Sigmoid colon (tissue), 7 donors: ENCODE data around the gene CRISPLD2. TPM values are rescaled to one million over a fixed set of nuclear protein-coding genes. Genes with fewer than 3 reads are reported as not detected.

Source experiments
- DNase-seq: peaks from one replicate; pipeline ENCODE4 v3.0.0-alpha.2; 2019
- H3K27ac ChIP-seq, 4 donors: fragments of 200-600 bp; sonication (generic); one replicate each; pipeline ENCODE4 v1.5.1; 2016 to 2019; ENCODE audit warnings: mild to moderate bottlenecking in 1 of 4
- H3K27me3 ChIP-seq, 3 donors: fragments of 200-600 bp; sonication (generic); one replicate each; pipeline ENCODE4 v1.5.1; 2019; ENCODE audit warnings: mild to moderate bottlenecking in 1 of 3
- H3K36me3 ChIP-seq, 4 donors: fragments of 200-600 bp; sonication (generic); one replicate each; pipeline ENCODE4 v1.5.1; 2016 to 2019
- H3K4me1 ChIP-seq, 4 donors: fragments of 200-600 bp; sonication (generic); one replicate each; pipeline ENCODE4 v1.5.1; 2017 to 2019
- H3K4me3 ChIP-seq, 4 donors: fragments of 200-600 bp; sonication (generic); one replicate each; pipeline ENCODE4 v1.5.1; 2017 to 2019; ENCODE audit warnings: mild to moderate bottlenecking in 2 of 4, moderate library complexity in 1 of 4
- H3K9me3 ChIP-seq, 4 donors: fragments of 200-600 bp in 3 of 4; sonication (generic) in 3 of 4; one replicate each; pipeline versions ENCODE4 v1.5.1 to v1.6.1; 2013 to 2019
- EP300 ChIP-seq, 4 donors: sonication (generic); formaldehyde crosslinking; IDR thresholded peaks; one replicate each; pipeline ENCODE4 v1.6.1; 2017; ENCODE audit warnings: antibody characterized with exemption in 4 of 4
- POLR2A ChIP-seq, 2 donors: fragments of 450-650 bp; IDR thresholded peaks; one replicate each; pipeline ENCODE4 v1.6.1; 2016; ENCODE audit warnings: antibody characterized with exemption in 2 of 2, mild to moderate bottlenecking in 2 of 2, moderate library complexity in 2 of 2
- POLR2AphosphoS5 ChIP-seq, 4 donors: sonication (generic); formaldehyde crosslinking; IDR thresholded peaks; one replicate each; pipeline ENCODE4 v1.6.1; 2017; ENCODE audit warnings: antibody characterized with exemption in 4 of 4
- WGBS, 2 donors: extraction: QIAGEN DNeasy Blood & Tissue Kit; methylation state at CpG; one replicate each; pipeline ENCODE4 v1.1.7; 2013; 5-methylcytosine and 5-hydroxymethylcytosine counted together
- intact Hi-C: fragments of 100-400 bp; cut with DNase I; formaldehyde crosslinking; loops from one replicate; pipeline ENCODE4 v1.15.1; 2023
- polyA plus RNA-seq, 3 donors: library from polyadenylated mRNA; stranded (reverse); fragments of 200-250 nt; gene quantifications; one replicate each; pipeline ENCODE4 v1.2.3, GENCODE V29; 2013
- total RNA-seq, 4 donors: library from RNA; depleted of rRNA; stranded (reverse); fragments of >200 nt; gene quantifications; one replicate each; pipeline ENCODE4 v1.1.0, GENCODE V29; 2016
- TF ChIP-seq, protein P1 (sequence below), 4 experiments: fragments of 450-650 bp in 3 of 4; fragments of 200-600 bp in 1 of 4; IDR thresholded peaks; one replicate each; pipeline ENCODE4 v1.5.1; 2016 to 2019; ENCODE audit warnings: antibody characterized with exemption in 4 of 4, mild to moderate bottlenecking in 3 of 4, moderate library complexity in 2 of 4
- donor health status: healthy with polysubstance abuse.
- donor health status: Bipolar disorder and iron deficiency.
- donor health status: healthy.

The CRISPLD2 gene
- total and polyA plus RNA-seq, 7 donors = 3.0 to 545 (median 140) TPM

DNA sequence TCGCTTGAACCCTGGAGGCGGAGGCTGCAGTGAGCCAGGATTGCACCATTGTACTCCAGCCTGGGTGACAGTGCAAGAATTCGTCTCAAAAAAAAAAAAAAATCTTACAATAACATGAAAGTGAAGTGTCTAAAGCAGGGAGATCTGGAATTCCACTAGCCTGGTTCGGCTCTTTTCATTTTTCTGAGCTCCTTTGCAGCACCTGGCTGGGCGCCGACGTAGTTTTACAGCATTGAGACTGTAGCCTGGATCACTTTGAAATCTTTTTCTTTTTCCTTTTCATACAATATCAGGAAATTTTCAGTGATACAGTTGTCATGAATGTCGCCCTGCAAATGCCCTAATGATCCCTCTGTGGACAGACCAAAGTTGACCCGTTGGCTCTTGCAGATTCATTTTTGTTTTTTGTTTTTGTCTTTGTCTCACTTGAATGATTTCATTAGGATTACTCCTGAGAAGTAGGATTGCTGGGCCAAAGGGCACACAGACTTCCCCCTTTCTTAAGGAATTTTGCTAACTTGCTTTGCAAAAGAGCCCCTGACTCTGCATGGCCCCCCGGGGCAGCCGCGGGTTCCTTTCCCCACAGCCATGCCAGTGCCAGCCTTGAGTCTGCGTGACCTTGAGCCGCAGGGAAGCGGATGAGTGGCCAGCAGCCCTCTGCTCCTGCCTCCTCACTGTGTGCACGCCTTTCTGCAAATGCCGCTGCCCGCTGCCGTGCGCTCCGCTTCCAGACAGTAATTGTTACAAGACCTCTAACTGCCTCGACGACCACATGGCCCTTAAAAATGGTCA lies 28.0 kb downstream of the CRISPLD2 start:
- H3K9me3 ChIP-seq = no peaks in the 10 kb centered on the region
- no peak overlapping the region for H3K27ac ChIP-seq
- peaks cover 0 to 23% (median 20%) of the 10 kb centered on the region in 4 donors for H3K4me1 ChIP-seq
- H3K4me3 ChIP-seq = no peak overlapping the region
- H3K27me3 ChIP-seq = no peaks in the 10 kb centered on the region
- TF ChIP-seq POLR2AphosphoS5 (IDR thresholded peaks at IDR 0.05) = peak in 2 of 4 donors; percentile 42 to 43
- TF ChIP-seq, protein P1, sequence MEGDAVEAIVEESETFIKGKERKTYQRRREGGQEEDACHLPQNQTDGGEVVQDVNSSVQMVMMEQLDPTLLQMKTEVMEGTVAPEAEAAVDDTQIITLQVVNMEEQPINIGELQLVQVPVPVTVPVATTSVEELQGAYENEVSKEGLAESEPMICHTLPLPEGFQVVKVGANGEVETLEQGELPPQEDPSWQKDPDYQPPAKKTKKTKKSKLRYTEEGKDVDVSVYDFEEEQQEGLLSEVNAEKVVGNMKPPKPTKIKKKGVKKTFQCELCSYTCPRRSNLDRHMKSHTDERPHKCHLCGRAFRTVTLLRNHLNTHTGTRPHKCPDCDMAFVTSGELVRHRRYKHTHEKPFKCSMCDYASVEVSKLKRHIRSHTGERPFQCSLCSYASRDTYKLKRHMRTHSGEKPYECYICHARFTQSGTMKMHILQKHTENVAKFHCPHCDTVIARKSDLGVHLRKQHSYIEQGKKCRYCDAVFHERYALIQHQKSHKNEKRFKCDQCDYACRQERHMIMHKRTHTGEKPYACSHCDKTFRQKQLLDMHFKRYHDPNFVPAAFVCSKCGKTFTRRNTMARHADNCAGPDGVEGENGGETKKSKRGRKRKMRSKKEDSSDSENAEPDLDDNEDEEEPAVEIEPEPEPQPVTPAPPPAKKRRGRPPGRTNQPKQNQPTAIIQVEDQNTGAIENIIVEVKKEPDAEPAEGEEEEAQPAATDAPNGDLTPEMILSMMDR (IDR thresholded peaks at IDR 0.05) = no peak
- WGBS, 2 donors = 71 to 89% methylated on average over 23 of the region's 23 CpGs
- peaks cover 48 to 99% (median 71%) of the 10 kb centered on the region in 4 donors for H3K36me3 ChIP-seq
- intact Hi-C loops = no loop called here
- no peak for DNase-seq

DNA sequence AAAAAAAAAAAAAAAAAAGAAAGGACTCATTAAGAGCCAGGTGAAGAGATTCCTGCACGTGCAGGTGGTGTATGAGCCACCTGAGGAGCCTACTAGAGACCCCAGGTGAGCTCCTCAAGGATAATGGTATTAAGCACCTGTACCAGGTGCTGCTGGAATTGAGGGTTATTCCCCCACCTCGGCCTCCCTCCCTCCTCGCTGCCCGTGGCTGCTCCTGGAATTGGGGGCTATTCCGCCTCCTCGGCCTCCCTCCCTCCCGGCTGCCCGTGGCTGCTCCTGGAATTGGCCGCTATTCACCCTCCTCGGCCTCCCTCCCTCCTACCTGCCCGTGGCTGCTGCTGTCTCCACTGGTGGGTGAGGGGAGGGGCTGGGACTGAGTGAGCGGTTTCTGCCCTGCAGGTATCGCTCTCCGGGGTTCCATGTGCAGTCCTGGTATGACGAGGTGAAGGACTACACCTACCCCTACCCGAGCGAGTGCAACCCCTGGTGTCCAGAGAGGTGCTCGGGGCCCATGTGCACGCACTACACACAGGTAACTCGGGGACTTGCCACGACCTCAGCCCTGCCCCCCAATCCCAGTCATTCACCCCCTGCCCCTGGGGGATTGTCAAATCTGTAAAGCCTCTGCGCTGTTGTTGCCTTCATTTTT lies 29.3 kb downstream of the CRISPLD2 start:
- Histone ChIP-seq H3K4me1 (peaks cover 0 to 10% (median 6%) of the 10 kb centered on the region in 4 donors), H3K27ac (no peak overlapping the region), H3K36me3 (peaks cover 48 to 100% (median 80%) of the 10 kb centered on the region in 4 donors), H3K4me3 (no peak overlapping the region), H3K9me3 (no peaks in the 10 kb centered on the region), H3K27me3 (no peaks in the 10 kb centered on the region)
- WGBS, 2 donors = 67 to 87% methylated on average over 22 of the region's 22 CpGs
- intact Hi-C loops = no loop called here
- no peak for DNase-seq
- no peak for TF ChIP-seq POLR2A (IDR thresholded peaks at IDR 0.05)
- TF ChIP-seq POLR2AphosphoS5 (IDR thresholded peaks at IDR 0.05) = peak; percentile 47 to 64 (median 56)

DNA sequence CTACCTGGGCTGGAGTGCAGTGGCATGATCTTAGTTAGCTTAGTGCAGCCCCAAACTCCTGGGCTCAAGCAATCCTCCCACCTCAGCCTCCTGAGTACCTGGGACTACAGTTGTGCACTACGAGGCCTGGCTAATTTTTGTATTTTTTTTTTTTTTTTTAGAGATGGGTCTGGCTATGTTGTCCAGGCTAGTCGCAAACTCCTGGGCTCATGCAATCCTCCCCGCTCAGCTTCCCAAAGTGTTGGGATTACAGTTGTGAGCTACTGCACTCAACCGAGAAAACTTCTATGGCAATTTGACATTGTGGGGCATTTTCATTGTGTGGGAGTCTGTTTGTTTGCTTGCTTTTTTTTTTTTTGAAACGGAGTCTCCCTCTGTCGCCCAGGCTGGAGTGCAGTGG lies 30.0 kb downstream of the CRISPLD2 start:
- 95% methylated on average over 6 of the region's 6 CpGs for WGBS, 2 donors
- Histone ChIP-seq H3K36me3 (peaks cover 49 to 100% (median 82%) of the 10 kb centered on the region in 4 donors), H3K27ac (no peak overlapping the region), H3K4me3 (no peak overlapping the region), H3K9me3 (no peaks in the 10 kb centered on the region), H3K27me3 (no peaks in the 10 kb centered on the region), H3K4me1 (peaks cover 0 to 4% (median 2%) of the 10 kb centered on the region in 4 donors)
- no peak for DNase-seq
- TF ChIP-seq POLR2A (IDR thresholded peaks at IDR 0.05) (no peak), POLR2AphosphoS5 (IDR thresholded peaks at IDR 0.05) (no peak), EP300 (IDR thresholded peaks at IDR 0.05) (no peak)
- TF ChIP-seq, protein P1 (IDR thresholded peaks at IDR 0.05) = no peak
- intact Hi-C loops = no loop called here

DNA sequence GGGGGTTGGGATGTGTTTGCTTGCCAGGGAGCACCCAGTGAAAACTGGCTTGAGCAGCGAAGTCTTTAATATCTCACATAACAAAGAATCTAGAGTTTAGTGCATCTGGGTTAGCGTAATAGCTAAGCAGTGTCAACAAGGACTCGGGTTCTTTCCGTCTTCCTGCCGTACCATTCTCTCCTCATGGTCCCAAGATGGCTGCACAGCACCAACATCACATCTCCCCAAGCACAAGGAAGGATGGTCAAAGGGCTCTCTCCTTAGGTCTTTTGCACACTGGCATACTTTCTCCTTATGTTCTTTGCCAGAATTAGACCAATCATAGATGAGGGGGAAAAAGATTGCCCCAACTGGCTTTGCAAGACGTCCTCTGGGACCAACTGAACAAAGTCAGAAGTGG lies 30.9 kb downstream of the CRISPLD2 start:
- WGBS, 2 donors = 94 to 96% methylated on average over 6 of the region's 6 CpGs
- Histone ChIP-seq H3K27me3 (no peaks in the 10 kb centered on the region), H3K9me3 (no peaks in the 10 kb centered on the region), H3K4me1 (no peaks in the 10 kb centered on the region), H3K4me3 (no peak overlapping the region), H3K27ac (no peak overlapping the region), H3K36me3 (peaks cover 46 to 100% (median 83%) of the 10 kb centered on the region in 4 donors)
- DNase-seq = no peak
- intact Hi-C loops = no loop called here
- TF ChIP-seq POLR2AphosphoS5 (IDR thresholded peaks at IDR 0.05) = peak in 1 of 4 donors; percentile 4
- TF ChIP-seq POLR2A (IDR thresholded peaks at IDR 0.05) = no peak

DNA sequence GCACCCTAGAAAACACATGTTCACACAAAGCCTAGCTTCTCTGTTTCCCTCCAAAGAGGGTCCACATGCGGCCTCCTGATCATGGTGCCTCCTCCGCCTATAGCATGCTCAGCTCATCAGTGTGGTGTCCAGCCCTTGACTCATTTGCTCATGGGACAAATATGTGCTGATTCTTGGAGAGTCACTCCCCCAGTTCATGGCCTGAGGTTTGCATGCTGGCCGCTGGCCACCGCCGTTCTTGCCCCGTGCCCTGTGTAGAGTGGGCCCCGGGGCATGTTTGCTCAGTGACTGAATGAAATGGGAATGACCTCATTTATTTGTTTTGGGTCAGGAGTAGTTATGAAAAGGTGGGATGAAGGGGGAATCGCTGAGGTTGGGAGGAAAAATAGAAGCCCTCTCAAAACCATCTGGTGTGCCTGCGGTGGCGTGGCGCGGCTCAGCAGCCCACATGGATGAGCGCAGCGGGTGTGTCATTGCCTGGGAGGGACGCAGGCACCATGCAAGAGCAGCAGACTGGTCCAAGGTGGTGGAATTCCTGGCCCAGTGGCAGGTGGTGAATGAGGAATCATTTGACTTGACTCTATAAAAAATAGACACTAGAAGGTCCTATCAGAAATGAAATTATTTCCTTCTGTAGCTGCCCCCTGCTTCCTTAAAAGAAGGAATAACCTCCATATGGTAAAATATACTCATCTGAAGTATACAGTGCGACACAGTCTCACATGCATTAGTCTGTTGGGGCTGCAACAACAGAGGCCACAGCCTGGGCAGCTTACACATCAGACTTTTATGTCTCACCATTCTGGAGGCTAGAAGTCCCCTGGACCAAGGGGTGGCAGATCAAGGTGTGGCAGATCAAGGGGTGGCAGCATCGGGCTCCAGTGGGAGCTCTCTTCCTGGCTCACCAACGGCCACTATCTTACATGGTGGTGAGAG lies 31.7 kb downstream of the CRISPLD2 start:
- Histone ChIP-seq H3K27me3 (no peaks in the 10 kb centered on the region), H3K36me3 (peaks cover 43 to 100% (median 83%) of the 10 kb centered on the region in 4 donors), H3K9me3 (no peaks in the 10 kb centered on the region), H3K27ac (no peak overlapping the region), H3K4me3 (no peak overlapping the region), H3K4me1 (no peaks in the 10 kb centered on the region)
- TF ChIP-seq POLR2A (IDR thresholded peaks at IDR 0.05) (no peak), POLR2AphosphoS5 (IDR thresholded peaks at IDR 0.05) (peak in 1 of 4 donors; percentile 17)
- intact Hi-C loops = no loop called here
- WGBS, 2 donors = 71 to 80% methylated on average over 18 of the region's 18 CpGs
- no peak for DNase-seq
